Measurements from ENCODE around the gene HOXA3. TPM values are rescaled to one million over a fixed set of nuclear protein-coding genes. Genes with fewer than 3 reads are reported as not detected.

The HOXA3 gene
- total RNA-seq, 1 donor from 2014 or later: 8.7 TPM

DNA sequence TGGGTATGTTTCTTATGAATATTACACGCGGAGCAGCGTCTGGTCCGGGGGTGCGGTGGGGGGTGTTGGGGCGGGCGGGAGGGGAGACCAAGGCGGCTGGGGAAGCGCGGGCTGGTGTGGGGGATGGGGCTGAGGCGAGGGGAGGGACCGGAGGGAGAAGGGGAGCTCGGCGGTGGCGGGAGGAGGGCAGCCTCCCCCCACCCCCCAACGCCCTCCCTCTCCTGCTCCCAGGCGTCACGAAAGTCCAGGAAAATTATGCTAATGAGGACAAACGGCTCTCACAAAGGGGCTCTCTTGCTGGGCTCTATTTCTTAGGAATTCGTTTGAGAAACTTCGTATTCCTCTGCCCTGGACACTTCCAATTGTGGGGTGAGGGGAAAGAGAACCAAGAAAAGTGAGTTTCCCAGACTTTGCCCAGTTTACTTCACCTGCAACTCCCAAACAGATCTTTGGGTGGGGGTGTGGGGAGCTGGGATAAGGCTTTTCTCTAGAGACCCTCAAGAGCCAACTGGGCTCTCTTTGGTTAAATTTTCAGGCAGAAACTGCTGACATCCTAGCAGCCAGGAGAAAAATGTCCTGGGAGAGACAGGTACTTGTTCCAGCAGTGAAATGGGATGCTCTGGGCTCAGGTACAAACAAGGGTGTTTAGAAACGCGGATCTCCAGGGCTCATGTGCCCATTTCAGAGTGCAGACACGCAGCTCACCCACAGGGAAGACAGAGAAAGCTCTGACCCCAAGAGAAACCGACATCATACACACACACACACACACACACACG, 38.2 kb downstream of the HOXA3 start:
- Histone ChIP-seq H3K4me1 (peaks cover 6% of the 10 kb centered on the region), H3K36me3 (no peaks in the 10 kb centered on the region), H3K4me3 (peak overlapping the region; percentile 54), H3K27ac (peak overlapping the region; percentile 85), H3K9me3 (no peaks in the 10 kb centered on the region), H3K27me3 (no peaks in the 10 kb centered on the region)
- intact Hi-C loops (cut with DNase I): no loop called here
- no peak for DNase-seq
- TF ChIP-seq, protein P1, sequence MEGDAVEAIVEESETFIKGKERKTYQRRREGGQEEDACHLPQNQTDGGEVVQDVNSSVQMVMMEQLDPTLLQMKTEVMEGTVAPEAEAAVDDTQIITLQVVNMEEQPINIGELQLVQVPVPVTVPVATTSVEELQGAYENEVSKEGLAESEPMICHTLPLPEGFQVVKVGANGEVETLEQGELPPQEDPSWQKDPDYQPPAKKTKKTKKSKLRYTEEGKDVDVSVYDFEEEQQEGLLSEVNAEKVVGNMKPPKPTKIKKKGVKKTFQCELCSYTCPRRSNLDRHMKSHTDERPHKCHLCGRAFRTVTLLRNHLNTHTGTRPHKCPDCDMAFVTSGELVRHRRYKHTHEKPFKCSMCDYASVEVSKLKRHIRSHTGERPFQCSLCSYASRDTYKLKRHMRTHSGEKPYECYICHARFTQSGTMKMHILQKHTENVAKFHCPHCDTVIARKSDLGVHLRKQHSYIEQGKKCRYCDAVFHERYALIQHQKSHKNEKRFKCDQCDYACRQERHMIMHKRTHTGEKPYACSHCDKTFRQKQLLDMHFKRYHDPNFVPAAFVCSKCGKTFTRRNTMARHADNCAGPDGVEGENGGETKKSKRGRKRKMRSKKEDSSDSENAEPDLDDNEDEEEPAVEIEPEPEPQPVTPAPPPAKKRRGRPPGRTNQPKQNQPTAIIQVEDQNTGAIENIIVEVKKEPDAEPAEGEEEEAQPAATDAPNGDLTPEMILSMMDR (IDR thresholded peaks at IDR 0.05): no peak
- peak; percentile 49 for ATAC-seq

DNA sequence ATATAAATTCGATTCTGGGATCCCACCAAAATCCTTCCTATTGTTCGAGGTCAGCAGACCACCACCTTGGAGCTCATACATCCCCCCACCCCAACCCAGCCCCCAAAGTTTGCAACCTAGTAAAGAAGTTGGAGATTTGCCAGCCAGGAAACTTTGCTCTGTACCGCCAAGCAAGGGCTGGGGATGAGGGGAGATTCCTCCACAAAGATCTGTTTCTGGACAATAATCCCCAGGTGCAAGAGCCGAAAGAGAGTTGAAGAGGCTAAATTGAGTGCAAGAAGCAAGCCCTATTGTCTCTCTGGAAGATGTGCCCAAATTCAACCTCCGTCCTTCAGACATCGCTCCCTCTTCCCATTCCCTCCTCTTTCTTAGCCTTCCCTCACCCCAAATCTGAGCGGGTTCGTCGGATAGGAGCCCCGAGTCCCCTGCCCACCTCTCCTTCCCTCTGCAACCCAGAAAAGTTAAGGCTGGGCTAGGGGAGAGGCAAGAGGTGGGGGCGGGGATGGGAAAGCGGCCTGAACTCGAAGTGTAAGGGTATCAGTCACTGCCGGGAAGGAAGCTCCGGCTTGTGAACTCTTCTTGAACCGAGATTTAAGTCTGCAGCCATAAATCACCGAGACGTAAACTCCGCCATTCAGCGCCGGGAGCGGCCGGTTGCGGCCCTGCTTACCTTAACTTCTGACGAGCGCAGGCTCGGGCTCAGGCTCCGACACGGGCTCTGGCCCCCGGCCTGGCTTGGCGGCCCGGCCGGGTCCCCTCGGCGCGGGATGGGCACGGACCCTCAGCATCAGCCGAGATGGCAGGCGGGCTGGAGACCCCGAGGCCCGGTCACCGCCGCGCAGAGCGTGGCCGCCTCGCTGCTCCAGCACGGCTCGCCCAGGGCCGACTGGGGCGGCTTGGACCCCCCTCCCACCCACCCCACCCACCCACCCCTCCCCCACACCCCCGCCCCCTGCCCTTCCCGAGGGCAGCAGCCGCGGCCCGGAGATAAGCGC, 39.1 kb downstream of the HOXA3 start:
- peak; percentile 40 for ATAC-seq
- peak overlapping the region; percentile 85 for H3K27ac ChIP-seq
- no peaks in the 10 kb centered on the region for H3K27me3 ChIP-seq
- TF ChIP-seq, protein P1 (IDR thresholded peaks at IDR 0.05): no peak
- peak overlapping the region; percentile 54 for H3K4me3 ChIP-seq
- H3K36me3 ChIP-seq: no peaks in the 10 kb centered on the region
- DNase-seq: no peak
- peaks cover 9% of the 10 kb centered on the region for H3K4me1 ChIP-seq
- intact Hi-C loops (cut with DNase I): no loop called here
- no peaks in the 10 kb centered on the region for H3K9me3 ChIP-seq

DNA sequence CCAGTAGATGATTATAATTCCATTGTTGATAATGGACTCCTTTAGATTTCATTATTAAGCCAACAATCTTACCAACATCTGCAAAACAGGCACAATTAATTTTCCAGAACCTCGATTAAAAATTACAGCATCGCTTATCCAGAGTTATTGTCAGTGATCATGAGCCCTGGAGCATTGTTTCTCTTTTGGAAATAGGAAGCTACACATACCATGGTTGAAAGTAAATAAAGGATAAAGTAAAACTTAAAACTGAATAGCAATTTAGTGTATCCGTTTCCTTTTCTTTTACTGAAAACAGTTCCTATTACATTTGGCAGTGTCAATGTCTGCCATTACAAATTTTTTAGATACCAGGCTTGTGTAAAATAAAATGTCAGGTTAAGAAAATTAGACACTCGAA, 40.0 kb downstream of the HOXA3 start:
- no peak for DNase-seq
- no peaks in the 10 kb centered on the region for H3K27me3 ChIP-seq
- peaks cover 9% of the 10 kb centered on the region for H3K4me1 ChIP-seq
- H3K9me3 ChIP-seq: no peaks in the 10 kb centered on the region
- peak overlapping the region; percentile 85 for H3K27ac ChIP-seq
- TF ChIP-seq, protein P1 (IDR thresholded peaks at IDR 0.05): no peak
- H3K4me3 ChIP-seq: peak overlapping the region; percentile 54
- intact Hi-C loops (cut with DNase I): no loop called here
- ATAC-seq: no peak
- H3K36me3 ChIP-seq: no peaks in the 10 kb centered on the region

DNA sequence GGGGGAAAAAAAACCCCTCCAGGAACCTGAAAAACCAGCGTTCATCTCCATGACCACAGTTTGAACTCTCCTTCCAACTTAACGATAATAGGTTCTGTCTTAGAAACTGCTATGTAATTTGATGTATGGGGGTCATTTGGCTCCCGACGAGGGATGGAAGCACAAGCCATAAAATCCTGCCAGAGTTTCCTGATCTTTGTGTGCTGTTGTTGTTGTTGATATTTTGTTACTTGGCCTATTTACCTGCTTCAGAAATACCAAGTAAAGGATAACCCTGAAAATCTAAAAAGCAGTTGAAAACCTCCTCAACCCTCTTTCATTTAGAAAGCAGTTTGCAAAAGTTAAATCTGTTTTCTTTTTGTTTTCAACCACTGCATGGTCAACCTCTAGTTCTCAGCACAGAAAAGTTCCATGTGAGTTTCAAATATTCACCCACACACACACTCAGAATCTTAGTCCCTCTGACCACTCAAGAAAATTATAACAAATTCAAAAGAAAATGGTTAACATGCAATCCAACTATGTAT, 40.6 kb downstream of the HOXA3 start:
- Histone ChIP-seq H3K4me3 (peak overlapping the region; percentile 54), H3K4me1 (peaks cover 9% of the 10 kb centered on the region), H3K9me3 (no peaks in the 10 kb centered on the region), H3K36me3 (no peaks in the 10 kb centered on the region), H3K27me3 (peaks cover 2% of the 10 kb centered on the region), H3K27ac (peak overlapping the region; percentile 91)
- TF ChIP-seq, protein P1 (IDR thresholded peaks at IDR 0.05): no peak
- DNase-seq (no peak), ATAC-seq (no peak)
- intact Hi-C loops (cut with DNase I): no loop called here

DNA sequence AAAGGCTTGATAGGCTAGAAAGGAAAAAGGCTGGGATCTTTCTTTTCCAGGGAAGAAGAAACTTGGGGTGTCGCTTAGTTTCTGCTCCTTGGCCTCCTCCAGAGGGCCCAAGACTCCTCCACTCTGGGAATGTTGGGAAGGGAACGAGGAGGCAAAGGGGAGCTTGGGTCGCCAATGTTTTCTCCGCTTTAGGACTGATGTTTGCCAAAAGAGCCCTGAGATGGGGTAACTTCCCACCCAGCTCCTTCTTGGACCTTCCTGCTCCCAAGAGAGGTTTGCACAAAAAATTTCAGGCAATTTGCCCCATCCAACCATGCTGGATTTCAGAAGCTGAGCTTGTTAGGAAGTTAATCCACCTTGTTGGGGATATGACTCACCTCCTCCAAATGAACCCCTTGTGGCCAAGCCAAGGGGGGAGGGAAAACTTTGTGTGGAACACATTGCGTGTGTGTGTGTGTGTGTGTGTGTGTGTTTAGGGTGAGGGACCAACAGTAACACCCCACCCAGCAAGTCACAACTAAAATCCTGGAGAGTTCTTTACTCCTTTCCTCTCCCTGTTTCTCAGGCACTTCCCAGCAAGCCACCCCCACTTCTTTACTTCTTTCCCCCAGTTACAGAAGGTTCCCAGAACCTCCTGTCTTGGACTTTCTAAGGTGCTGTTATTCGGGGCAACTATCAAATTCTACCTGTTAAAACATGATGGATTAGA, 41.2 kb downstream of the HOXA3 start:
- peaks cover 9% of the 10 kb centered on the region for H3K4me1 ChIP-seq
- DNase-seq: no peak
- no peak for ATAC-seq

More for the DNA sequence above, 41.2 kb downstream of the HOXA3 start:
- intact Hi-C loops (cut with DNase I): no loop called here
- no peaks in the 10 kb centered on the region for H3K9me3 ChIP-seq
- H3K27ac ChIP-seq: peak overlapping the region; percentile 91
- peaks cover 7% of the 10 kb centered on the region for H3K27me3 ChIP-seq
- no peaks in the 10 kb centered on the region for H3K36me3 ChIP-seq
- H3K4me3 ChIP-seq: peak overlapping the region; percentile 54
- TF ChIP-seq, protein P1 (IDR thresholded peaks at IDR 0.05): no peak

Data from upper lobe of right lung (tissue), 1 donor.